A549 (cell line): Measurements from ENCODE around the gene PCGF2. TPM values are rescaled to one million over a fixed set of nuclear protein-coding genes. Genes with fewer than 3 reads are reported as not detected.

Source experiments
- ATAC-seq, 2 experiments: fragments of 200-7000 bp in 1 of 2; fragments of >200 bp in 1 of 2; cut with Nextera tagmentation in 1 of 2; cut with Tn5 transposase in 1 of 2; 3 replicates each; pipeline versions ENCODE4 v1.8.0 to v1.9.1; 2018 to 2020; ENCODE audit warnings: mild to moderate bottlenecking in 1 of 2, moderate library complexity in 1 of 2
- CTCF ChIA-PET: fragments of 300-600 bp; sonication (Branson Sonifier 250); formaldehyde crosslinking; extraction: SDS; loops from one replicate; lab custom pipeline; 2021; ENCODE audit warnings: antibody characterized with exemption, inconsistent platforms; lab: Yijun Ruan, JAX
- POLR2A ChIA-PET: fragments of 350-600 bp; formaldehyde crosslinking; extraction: SDS; loops from one replicate; lab custom pipeline; 2021; ENCODE audit warnings: antibody characterized with exemption, inconsistent platforms; lab: Yijun Ruan, JAX
- DNase-seq, 2 experiments: peaks; one replicate each; pipeline versions ENCODE4 v3.0.0 to v3.0.0-alpha.2; 2011 to 2016; ENCODE audit warnings: low read depth in 1 of 2, low spot score in 1 of 2
- FAIRE-seq: peaks from 2 replicates; lab custom pipeline; 2011; peaks lifted over from hg19 to GRCh38; lab: Jason Lieb, UNC
- H3K27ac ChIP-seq, 2 experiments: fragments of >200 bp; sonication (Bioruptor Twin); formaldehyde crosslinking; 3 replicates each; pipeline ENCODE4 v1.5.1; 2016 to 2017
- H3K4me1 ChIP-seq: fragments of >200 bp; sonication (Bioruptor Twin); formaldehyde crosslinking; 3 replicates; pipeline ENCODE4 v1.6.1; 2016
- H3K4me2 ChIP-seq: fragments of >200 bp; sonication (Bioruptor Twin); formaldehyde crosslinking; 3 replicates; pipeline ENCODE4 v1.6.1; 2016
- H3K4me3 ChIP-seq: fragments of >200 bp; sonication (Bioruptor Twin); formaldehyde crosslinking; 3 replicates; pipeline ENCODE4 v1.5.1; 2016
- H3K9me3 ChIP-seq: fragments of >200 bp; sonication (Bioruptor Twin); formaldehyde crosslinking; 3 replicates; pipeline ENCODE4 v1.6.1; 2016
- BHLHE40 ChIP-seq: IDR thresholded peaks from 2 replicates; pipeline ENCODE4 v1.6.1; 2012; ENCODE audit warnings: low read depth, low read length, inconsistent platforms
- CBX2 ChIP-seq: fragments of 200-600 bp; sonication (generic); IDR thresholded peaks from 2 replicates; pipeline ENCODE4 v1.6.1; 2016; ENCODE audit warnings: low read depth, mild to moderate bottlenecking, borderline replicate concordance
- CEBPB ChIP-seq, 2 experiments: fragments of >200 bp in 1 of 2; sonication (Bioruptor Twin) in 1 of 2; formaldehyde crosslinking in 1 of 2; IDR thresholded peaks; 2 replicates each; pipeline ENCODE4 v1.6.1; 2012 to 2016
- CHD4 ChIP-seq: fragments of 200-600 bp; sonication (generic); IDR thresholded peaks from 2 replicates; pipeline ENCODE4 v1.6.1; 2016; ENCODE audit warnings: antibody characterized with exemption, mild to moderate bottlenecking, borderline replicate concordance
- EHF ChIP-seq: fragments of 250-450 bp; sonication (Bioruptor Pico); IDR thresholded peaks from 2 replicates; pipeline ENCODE4 v1.5.0; 2020; ENCODE audit warnings: mild to moderate bottlenecking
- EP300 ChIP-seq, 2 experiments: fragments of >200 bp; sonication (Bioruptor Twin); formaldehyde crosslinking; IDR thresholded peaks; 2 replicates in 1 of 2; 3 replicates in 1 of 2; pipeline ENCODE4 v1.6.1; 2016 to 2017
- FOSL2 ChIP-seq, 2 experiments: fragments of 450-650 bp in 1 of 2; fragments of >200 bp in 1 of 2; sonication (Bioruptor Twin) in 1 of 2; formaldehyde crosslinking; IDR thresholded peaks; 2 replicates each; pipeline versions ENCODE4 v1.5.0 to v1.6.1; 2016 to 2020; ENCODE audit warnings: mild to moderate bottlenecking in 1 of 2, moderate library complexity in 1 of 2
- HDAC2 ChIP-seq: fragments of 200-600 bp; sonication (generic); IDR thresholded peaks from 2 replicates; pipeline ENCODE4 v1.6.1; 2016
- HOXB13 ChIP-seq: fragments of 250-450 bp; sonication (Bioruptor Pico); IDR thresholded peaks from 2 replicates; pipeline ENCODE4 v1.5.0; 2020; ENCODE audit warnings: low read depth, mild to moderate bottlenecking, moderate library complexity
- NFE2L2 ChIP-seq: fragments of 150-350 bp; conservative IDR thresholded peaks from 2 replicates; pipeline ENCODE4 v1.6.1; 2014; ENCODE audit warnings: low read length
- PHF8 ChIP-seq: fragments of 200-600 bp; sonication (generic); IDR thresholded peaks from 2 replicates; pipeline ENCODE4 v1.6.1; 2016; ENCODE audit warnings: low read depth, mild to moderate bottlenecking, antibody characterized with exemption, moderate library complexity, borderline replicate concordance
- RCOR1 ChIP-seq: fragments of 150-350 bp; IDR thresholded peaks from 2 replicates; pipeline ENCODE4 v1.6.1; 2014; ENCODE audit warnings: antibody characterized with exemption, low read length, low read depth
- RFX5 ChIP-seq: fragments of 450-650 bp; IDR thresholded peaks from 2 replicates; pipeline ENCODE4 v1.7.1; 2014; ENCODE audit warnings: antibody characterized with exemption, mild to moderate bottlenecking, moderate library complexity
- RNF2 ChIP-seq: fragments of 200-600 bp; sonication (generic); IDR thresholded peaks from 2 replicates; pipeline ENCODE4 v1.6.1; 2016; ENCODE audit warnings: low read depth, mild to moderate bottlenecking, antibody characterized with exemption, moderate library complexity, borderline replicate concordance
- SREBF2 ChIP-seq: fragments of 450-650 bp; IDR thresholded peaks from 2 replicates; pipeline ENCODE4 v1.6.1; 2014; ENCODE audit warnings: mild to moderate bottlenecking, moderate library complexity
- TP53 ChIP-seq: fragments of 250-450 bp; sonication (Bioruptor Pico); IDR thresholded peaks from 2 replicates; pipeline ENCODE4 v1.5.0; 2021; ENCODE audit warnings: mild to moderate bottlenecking, moderate library complexity
- ZNF302 ChIP-seq: fragments of 250-450 bp; sonication (Bioruptor Pico); IDR thresholded peaks from 2 replicates; pipeline ENCODE4 v1.9.0; 2021; ENCODE audit warnings: inconsistent platforms, mild to moderate bottlenecking, moderate library complexity
- ZSCAN20 ChIP-seq: fragments of 250-450 bp; sonication (Bioruptor Pico); IDR thresholded peaks from 2 replicates; pipeline ENCODE4 v1.8.0; 2022; ENCODE audit warnings: mild to moderate bottlenecking, moderate library complexity
- WGBS: methylation state at CpG from one replicate; pipeline ENCODE4 v1.1.6; 2017; ENCODE audit errors: missing lambda C conversion rate; 5-methylcytosine and 5-hydroxymethylcytosine counted together
- polyA plus RNA-seq, 4 experiments: library from polyadenylated mRNA; depleted of rRNA in 3 of 4; stranded (reverse); fragments of >200 nt; fragmentation: RNase III in 1 of 4; extraction: RNeasy Plus Mini Kit Qiagen cat#74134 plus additional on column Dnase treatment in 1 of 4; gene quantifications; 2 replicates in 3 of 4; 3 replicates in 1 of 4; pipeline ENCODE4 v1.2.3, GENCODE V29; 2011 to 2017
- TF ChIP-seq, protein P1 (sequence below): fragments of 200-600 bp; sonication (generic); IDR thresholded peaks from 2 replicates; pipeline ENCODE4 v1.6.1; 2016; ENCODE audit warnings: antibody characterized with exemption, mild to moderate bottlenecking, moderate library complexity
- TF ChIP-seq, protein P2 (sequence below): fragments of 450-650 bp; IDR thresholded peaks from 2 replicates; pipeline ENCODE4 v1.6.1; 2014; ENCODE audit warnings: antibody characterized with exemption
- TF ChIP-seq, protein P3 (sequence below): IDR thresholded peaks from 2 replicates; pipeline ENCODE4 v1.6.1; 2012; ENCODE audit warnings: low read depth, borderline replicate concordance

PCGF2 gene
- polyA plus RNA-seq, 2 of the 4 experiments (the other 2 are of a cell fraction): 19.9 to 43.6 TPM

DNA sequence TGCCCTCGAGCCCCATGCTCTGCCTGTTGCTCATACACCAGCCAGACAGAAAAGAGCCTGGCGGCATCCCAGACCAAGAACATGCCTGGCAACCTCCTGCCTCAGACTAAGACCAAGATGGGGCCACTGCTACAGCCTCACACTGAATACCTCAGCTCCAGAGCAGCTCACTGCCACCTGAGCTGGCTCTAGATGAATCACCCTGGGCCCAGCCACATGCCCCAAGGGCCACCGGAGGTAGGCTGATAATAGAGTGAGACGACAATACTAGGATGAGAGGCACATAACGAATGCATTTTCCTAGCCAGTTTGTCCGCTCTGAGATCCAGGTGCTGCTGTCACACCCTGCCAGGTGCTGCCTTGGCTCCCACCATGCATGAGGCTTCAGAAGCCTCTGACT is 38.2 kb upstream of the PCGF2 start:
- DNase-seq (no peak), FAIRE-seq (no peak), ATAC-seq (no peak)
- ChIA-PET POLR2A (no interaction called here), CTCF (interaction anchor here (1.0 to 3.1 kb wide), 3 partner anchors 12 to 56 kb away, joined by 4 to 17 read pairs (median 4); partner anchors contain the start of genes CISD3 and PIP4K2B)
- Histone ChIP-seq H3K27ac (no peak overlapping the region), H3K9me3 (no peaks in the 10 kb centered on the region), H3K4me3 (no peak overlapping the region), H3K4me2 (no peak overlapping the region), H3K4me1 (no peaks in the 10 kb centered on the region)
- WGBS: 75% methylated on average over 6 of the region's 6 CpGs
- TF ChIP-seq SREBF2 (no peak), RFX5 (no peak), CBX2 (no peak), EP300 (IDR thresholded peaks at IDR 0.05) (no peak), FOSL2 (IDR thresholded peaks at IDR 0.05) (no peak), FOSL2 (CRISPR knock-in tag; IDR thresholded peaks at IDR 0.05) (no peak), RNF2 (no peak), RCOR1 (no peak), ZNF302 (CRISPR knock-in tag) (no peak), PHF8 (no peak), ZSCAN20 (no peak)
- TF ChIP-seq, protein P1, sequence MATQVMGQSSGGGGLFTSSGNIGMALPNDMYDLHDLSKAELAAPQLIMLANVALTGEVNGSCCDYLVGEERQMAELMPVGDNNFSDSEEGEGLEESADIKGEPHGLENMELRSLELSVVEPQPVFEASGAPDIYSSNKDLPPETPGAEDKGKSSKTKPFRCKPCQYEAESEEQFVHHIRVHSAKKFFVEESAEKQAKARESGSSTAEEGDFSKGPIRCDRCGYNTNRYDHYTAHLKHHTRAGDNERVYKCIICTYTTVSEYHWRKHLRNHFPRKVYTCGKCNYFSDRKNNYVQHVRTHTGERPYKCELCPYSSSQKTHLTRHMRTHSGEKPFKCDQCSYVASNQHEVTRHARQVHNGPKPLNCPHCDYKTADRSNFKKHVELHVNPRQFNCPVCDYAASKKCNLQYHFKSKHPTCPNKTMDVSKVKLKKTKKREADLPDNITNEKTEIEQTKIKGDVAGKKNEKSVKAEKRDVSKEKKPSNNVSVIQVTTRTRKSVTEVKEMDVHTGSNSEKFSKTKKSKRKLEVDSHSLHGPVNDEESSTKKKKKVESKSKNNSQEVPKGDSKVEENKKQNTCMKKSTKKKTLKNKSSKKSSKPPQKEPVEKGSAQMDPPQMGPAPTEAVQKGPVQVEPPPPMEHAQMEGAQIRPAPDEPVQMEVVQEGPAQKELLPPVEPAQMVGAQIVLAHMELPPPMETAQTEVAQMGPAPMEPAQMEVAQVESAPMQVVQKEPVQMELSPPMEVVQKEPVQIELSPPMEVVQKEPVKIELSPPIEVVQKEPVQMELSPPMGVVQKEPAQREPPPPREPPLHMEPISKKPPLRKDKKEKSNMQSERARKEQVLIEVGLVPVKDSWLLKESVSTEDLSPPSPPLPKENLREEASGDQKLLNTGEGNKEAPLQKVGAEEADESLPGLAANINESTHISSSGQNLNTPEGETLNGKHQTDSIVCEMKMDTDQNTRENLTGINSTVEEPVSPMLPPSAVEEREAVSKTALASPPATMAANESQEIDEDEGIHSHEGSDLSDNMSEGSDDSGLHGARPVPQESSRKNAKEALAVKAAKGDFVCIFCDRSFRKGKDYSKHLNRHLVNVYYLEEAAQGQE: no peak

DNA sequence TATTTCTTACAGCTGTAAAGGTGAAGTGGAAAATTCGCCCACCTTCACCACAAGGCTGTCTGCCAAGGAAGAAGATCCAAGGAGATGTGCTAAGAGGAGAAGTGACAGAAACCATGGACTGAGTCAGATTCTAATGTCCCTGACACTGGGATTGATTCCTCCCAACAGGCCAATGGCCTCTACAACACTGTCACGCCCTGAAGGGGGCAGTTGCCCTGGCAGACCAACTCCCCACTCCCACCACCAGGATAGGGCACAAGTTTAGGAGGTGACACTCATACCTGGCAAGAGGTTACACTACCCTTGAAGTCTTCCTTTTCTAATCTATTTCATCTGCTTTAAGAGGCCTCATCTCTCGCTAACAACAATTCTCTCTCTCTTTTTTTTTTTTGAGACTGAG is 35.1 kb upstream of the PCGF2 start:
- H3K4me2 ChIP-seq: no peak overlapping the region
- ATAC-seq: peak in 1 of 2 experiments; percentile 46; a peak in 2 of 6 replicates
- POLR2A ChIA-PET: no interaction called here
- CTCF ChIA-PET: interaction anchor here (0.6 kb wide), 1 partner anchor 37 kb away, joined by 3 read pairs; no protein-coding TSS in a partner anchor
- FAIRE-seq: no peak
- no peak for TF ChIP-seq HDAC2
- no peak for TF ChIP-seq RCOR1
- no peak for TF ChIP-seq CEBPB (IDR thresholded peaks at IDR 0.05)
- TF ChIP-seq HOXB13: no peak
- no peak for TF ChIP-seq TP53 (CRISPR knock-in tag)
- TF ChIP-seq, protein P2, sequence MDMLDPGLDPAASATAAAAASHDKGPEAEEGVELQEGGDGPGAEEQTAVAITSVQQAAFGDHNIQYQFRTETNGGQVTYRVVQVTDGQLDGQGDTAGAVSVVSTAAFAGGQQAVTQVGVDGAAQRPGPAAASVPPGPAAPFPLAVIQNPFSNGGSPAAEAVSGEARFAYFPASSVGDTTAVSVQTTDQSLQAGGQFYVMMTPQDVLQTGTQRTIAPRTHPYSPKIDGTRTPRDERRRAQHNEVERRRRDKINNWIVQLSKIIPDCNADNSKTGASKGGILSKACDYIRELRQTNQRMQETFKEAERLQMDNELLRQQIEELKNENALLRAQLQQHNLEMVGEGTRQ: no peak
- TF ChIP-seq NFE2L2: no peak
- no peak for TF ChIP-seq ZNF302 (CRISPR knock-in tag)
- TF ChIP-seq EHF: no peak
- no peak for TF ChIP-seq BHLHE40
- TF ChIP-seq, protein P3, sequence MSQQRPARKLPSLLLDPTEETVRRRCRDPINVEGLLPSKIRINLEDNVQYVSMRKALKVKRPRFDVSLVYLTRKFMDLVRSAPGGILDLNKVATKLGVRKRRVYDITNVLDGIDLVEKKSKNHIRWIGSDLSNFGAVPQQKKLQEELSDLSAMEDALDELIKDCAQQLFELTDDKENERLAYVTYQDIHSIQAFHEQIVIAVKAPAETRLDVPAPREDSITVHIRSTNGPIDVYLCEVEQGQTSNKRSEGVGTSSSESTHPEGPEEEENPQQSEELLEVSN: no peak
- no peak for TF ChIP-seq CHD4
- TF ChIP-seq, all 56 proteins: peak for 0
- 89% methylated on average over 3 of the region's 3 CpGs for WGBS
- no peak overlapping the region for H3K27ac ChIP-seq
- H3K9me3 ChIP-seq: no peaks in the 10 kb centered on the region
- no peak for DNase-seq
- no peak overlapping the region for H3K4me3 ChIP-seq
- no peaks in the 10 kb centered on the region for H3K4me1 ChIP-seq
